ENCODE data around the gene LNX2. TPM values are rescaled to one million over a fixed set of nuclear protein-coding genes. Genes with fewer than 3 reads are reported as not detected.

The LNX2 gene
- total and polyA plus RNA-seq, 2 donors (not counting 1 experiment from before 2014, with no cell fraction given) = 2.9 to 10.9 TPM

GRCh38 chr13:27587095-27587746 lies 33.1 kb downstream of the LNX2 start:
- DNase-seq (no peak), ATAC-seq (ENCODE audit: low read depth) (no peak)
- Histone ChIP-seq H3K4me2 (replicated peaks; ENCODE audit: low read depth, low read length, poor library complexity, severe bottlenecking) (no peak overlapping the region), H3K79me2 (ENCODE audit: control insufficient read depth, insufficient read depth, low read length) (peaks cover 85% of the 10 kb centered on the region), H3K27ac (ENCODE audit: low read length in 2 of 2) (no peak overlapping the region), H2AFZ (ENCODE audit: insufficient read depth, low read depth, low read length, poor library complexity, severe bottlenecking) (no peak overlapping the region), H3K9ac (ENCODE audit: low read length) (no peak overlapping the region), H3K4me3 (ENCODE audit: control extremely low read depth in 1 of 5, extremely low read depth in 1 of 5, insufficient read depth in 1 of 5, low read depth in 2 of 5, low read length in 4 of 5) (no peak overlapping the region), H3K9me3 (ENCODE audit: control extremely low read depth in 1 of 3, control insufficient read depth in 2 of 3, insufficient read depth in 1 of 3, low read length in 2 of 3) (peaks cover 0 to 5% (median 0%) of the 10 kb centered on the region in 3 donors), H4K20me1 (ENCODE audit: control insufficient read depth, insufficient read depth, low read length, poor library complexity, severe bottlenecking) (peaks cover 31% of the 10 kb centered on the region), H3K27me3 (replicated peaks in 1 of 4; ENCODE audit: control extremely low read depth in 1 of 4, control insufficient read depth in 3 of 4, insufficient read depth in 4 of 4, low read length in 3 of 4) (no peaks in the 10 kb centered on the region), H3K36me3 (replicated peaks in 1 of 2; ENCODE audit: control extremely low read depth in 1 of 2, control insufficient read depth in 1 of 2, extremely low read depth in 1 of 2, insufficient read depth in 2 of 2, low read length in 1 of 2) (no peaks in the 10 kb centered on the region), H3K4me1 (ENCODE audit: control insufficient read depth in 2 of 2, insufficient read depth in 2 of 2, low read length in 2 of 2) (peaks cover 12 to 17% of the 10 kb centered on the region in 2 donors)
- H3K4me1 Mint-ChIP-seq = peaks cover 21% of the 10 kb centered on the region
- TF ChIP-seq CTCF (IDR thresholded peaks at IDR 0.05) (no peak), EZH2 (IDR thresholded peaks at IDR 0.05; ENCODE audit: borderline replicate concordance, insufficient read depth, low read depth, low read length, poor library complexity, severe bottlenecking) (no peak)
- no peak overlapping the region for H3K27ac Mint-ChIP-seq
- peaks cover 3% of the 10 kb centered on the region for H3K9me3 Mint-ChIP-seq (ENCODE audit: insufficient read depth)
- ChIA-PET POLR2A (interaction anchor here (0.6 kb wide), 1 partner anchor 50 kb away, joined by 4 read pairs; no protein-coding TSS in a partner anchor), CTCF (no interaction called here)
- H3K27me3 Mint-ChIP-seq = no peaks in the 10 kb centered on the region
- 37% methylated on average over 3 of the region's 5 CpGs for WGBS (ENCODE audit: insufficient coverage)
- H3K4me3 Mint-ChIP-seq = no peak overlapping the region
- intact Hi-C loops (cut with micrococcal nuclease) = no loop called here

DNA sequence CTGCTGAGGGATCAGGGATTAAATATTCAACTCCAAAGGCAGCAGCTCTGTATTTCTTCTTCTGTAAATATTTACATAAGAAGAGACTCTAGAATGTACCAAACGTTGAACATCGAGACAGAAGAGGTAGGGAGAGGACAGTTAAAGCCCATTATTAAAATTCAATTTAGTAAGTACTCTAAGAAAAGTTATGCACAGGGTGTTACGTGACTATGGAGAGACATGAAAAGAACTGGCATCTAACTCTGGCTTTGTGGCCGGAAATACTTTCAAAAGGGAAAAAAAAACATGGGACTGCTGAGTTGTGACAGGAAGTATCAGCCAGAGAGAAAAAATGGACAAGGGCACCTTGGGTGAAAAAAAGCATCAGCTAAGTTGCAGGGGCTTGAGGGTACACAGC lies 36.7 kb downstream of the LNX2 start:
- no peak for DNase-seq
- ChIA-PET CTCF (no interaction called here), POLR2A (no interaction called here)
- H3K9ac ChIP-seq (ENCODE audit: low read length) = no peak overlapping the region
- H3K4me3 Mint-ChIP-seq = no peak overlapping the region
- intact Hi-C loops (cut with micrococcal nuclease) = no loop called here
- no peaks in the 10 kb centered on the region for H3K27me3 ChIP-seq (replicated peaks in 1 of 4; ENCODE audit: control extremely low read depth in 1 of 4, control insufficient read depth in 3 of 4, insufficient read depth in 4 of 4, low read length in 3 of 4)
- peaks cover 3% of the 10 kb centered on the region for H3K9me3 Mint-ChIP-seq (ENCODE audit: insufficient read depth)
- no peak overlapping the region for H3K4me3 ChIP-seq (ENCODE audit: control extremely low read depth in 1 of 5, extremely low read depth in 1 of 5, insufficient read depth in 1 of 5, low read depth in 2 of 5, low read length in 4 of 5)
- peaks cover 50% of the 10 kb centered on the region for H3K79me2 ChIP-seq (ENCODE audit: control insufficient read depth, insufficient read depth, low read length)
- H3K27ac ChIP-seq (ENCODE audit: low read length in 2 of 2) = no peak overlapping the region
- H4K20me1 ChIP-seq (ENCODE audit: control insufficient read depth, insufficient read depth, low read length, poor library complexity, severe bottlenecking) = peaks cover 31% of the 10 kb centered on the region
- TF ChIP-seq CTCF (IDR thresholded peaks at IDR 0.05) (no peak), EZH2 (IDR thresholded peaks at IDR 0.05; ENCODE audit: borderline replicate concordance, insufficient read depth, low read depth, low read length, poor library complexity, severe bottlenecking) (no peak)
- no peaks in the 10 kb centered on the region for H3K27me3 Mint-ChIP-seq
- H3K36me3 ChIP-seq (replicated peaks in 1 of 2; ENCODE audit: control extremely low read depth in 1 of 2, control insufficient read depth in 1 of 2, extremely low read depth in 1 of 2, insufficient read depth in 2 of 2, low read length in 1 of 2) = peaks cover 2 to 4% of the 10 kb centered on the region in 2 experiments
- peaks cover 21% of the 10 kb centered on the region for H3K4me1 Mint-ChIP-seq
- 70% methylated on average over 1 of the region's 4 CpGs for WGBS (ENCODE audit: insufficient coverage)
- H3K27ac Mint-ChIP-seq = no peak overlapping the region
- peaks cover 0 to 3% (median 0%) of the 10 kb centered on the region in 3 donors for H3K9me3 ChIP-seq (ENCODE audit: control extremely low read depth in 1 of 3, control insufficient read depth in 2 of 3, insufficient read depth in 1 of 3, low read length in 2 of 3)
- peaks cover 4 to 11% of the 10 kb centered on the region in 2 donors for H3K4me1 ChIP-seq (ENCODE audit: control insufficient read depth in 2 of 2, insufficient read depth in 2 of 2, low read length in 2 of 2)
- H2AFZ ChIP-seq (ENCODE audit: insufficient read depth, low read depth, low read length, poor library complexity, severe bottlenecking) = no peak overlapping the region
- no peak overlapping the region for H3K4me2 ChIP-seq (replicated peaks; ENCODE audit: low read depth, low read length, poor library complexity, severe bottlenecking)
- no peak for ATAC-seq (ENCODE audit: low read depth)
